ENCODE results near the gene PIP4K2A. TPM values are rescaled to one million over a fixed set of nuclear protein-coding genes. Genes with fewer than 3 reads are reported as not detected.

The PIP4K2A gene
- total RNA-seq, 6 experiments from 2014 or later = 50.1 to 67.9 (median 58.9) TPM

DNA sequence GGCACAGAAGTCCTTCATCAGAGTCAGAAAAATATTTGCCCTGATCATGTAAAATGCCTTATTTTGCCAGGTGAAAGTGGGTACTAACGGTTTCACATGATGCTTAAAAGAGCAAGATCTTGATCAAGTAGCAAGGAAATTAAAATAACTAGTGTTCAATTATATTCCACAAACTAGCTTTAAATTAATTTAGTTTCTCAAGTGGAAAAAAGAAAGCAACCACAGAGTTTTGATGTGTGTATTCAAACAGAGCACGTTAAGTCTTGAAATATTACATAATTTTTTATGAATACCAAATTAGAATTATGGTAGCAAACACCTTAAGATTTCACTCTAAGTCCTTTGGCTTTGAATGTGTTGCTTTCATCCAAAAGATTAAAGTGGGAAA is 47.3 kb downstream of the PIP4K2A start:
- DNase-seq = no peak
- Mint-ChIP-seq H3K4me1 (ENCODE audit: low read depth) (peaks cover 39% of the 10 kb centered on the region), H3K4me3 (no peak overlapping the region), H3K36me3 (ENCODE audit: low read depth) (no peaks in the 10 kb centered on the region), H3K27me3 (ENCODE audit: insufficient read depth) (no peaks in the 10 kb centered on the region), H3K9me3 (no peaks in the 10 kb centered on the region), H3K27ac (no peak overlapping the region)
- TF ChIP-seq, protein P1, sequence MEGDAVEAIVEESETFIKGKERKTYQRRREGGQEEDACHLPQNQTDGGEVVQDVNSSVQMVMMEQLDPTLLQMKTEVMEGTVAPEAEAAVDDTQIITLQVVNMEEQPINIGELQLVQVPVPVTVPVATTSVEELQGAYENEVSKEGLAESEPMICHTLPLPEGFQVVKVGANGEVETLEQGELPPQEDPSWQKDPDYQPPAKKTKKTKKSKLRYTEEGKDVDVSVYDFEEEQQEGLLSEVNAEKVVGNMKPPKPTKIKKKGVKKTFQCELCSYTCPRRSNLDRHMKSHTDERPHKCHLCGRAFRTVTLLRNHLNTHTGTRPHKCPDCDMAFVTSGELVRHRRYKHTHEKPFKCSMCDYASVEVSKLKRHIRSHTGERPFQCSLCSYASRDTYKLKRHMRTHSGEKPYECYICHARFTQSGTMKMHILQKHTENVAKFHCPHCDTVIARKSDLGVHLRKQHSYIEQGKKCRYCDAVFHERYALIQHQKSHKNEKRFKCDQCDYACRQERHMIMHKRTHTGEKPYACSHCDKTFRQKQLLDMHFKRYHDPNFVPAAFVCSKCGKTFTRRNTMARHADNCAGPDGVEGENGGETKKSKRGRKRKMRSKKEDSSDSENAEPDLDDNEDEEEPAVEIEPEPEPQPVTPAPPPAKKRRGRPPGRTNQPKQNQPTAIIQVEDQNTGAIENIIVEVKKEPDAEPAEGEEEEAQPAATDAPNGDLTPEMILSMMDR (IDR thresholded peaks at IDR 0.05) = no peak

DNA sequence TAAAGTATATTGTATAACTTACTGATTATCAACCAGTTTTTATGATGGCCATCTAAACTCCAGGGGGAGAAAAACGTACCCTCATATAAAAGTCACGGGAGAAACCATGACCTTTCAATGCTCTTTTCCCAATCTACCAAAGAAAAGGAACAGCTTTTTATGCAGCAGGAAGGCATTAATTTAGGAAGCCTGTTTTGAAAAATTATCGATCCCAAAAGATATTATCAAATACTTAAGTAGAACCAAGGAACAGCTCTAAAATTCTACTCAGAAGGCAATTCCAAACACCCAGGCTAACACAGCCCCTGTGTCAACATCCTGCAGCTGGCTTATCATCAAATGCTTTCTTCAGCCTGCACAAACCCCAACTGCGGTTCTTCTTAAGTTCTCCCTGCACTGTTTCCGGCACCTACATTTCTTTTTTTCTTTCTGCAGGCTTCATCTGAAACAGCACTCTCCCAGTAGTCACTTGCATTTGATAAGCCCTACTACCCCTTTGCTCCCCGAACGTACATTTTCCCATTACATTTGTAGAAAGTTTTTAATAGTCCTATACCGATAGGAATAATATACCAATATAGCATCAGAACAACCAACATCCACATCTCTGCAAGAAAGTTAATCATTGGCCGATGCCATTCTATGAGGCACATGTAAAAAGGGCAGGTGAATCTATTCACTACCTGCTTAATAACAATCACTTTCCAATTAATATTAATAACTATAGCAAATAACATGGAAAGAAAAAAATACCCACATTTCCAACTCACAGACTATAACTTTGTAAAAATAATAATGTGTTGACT is 47.9 kb downstream of the PIP4K2A start:
- Mint-ChIP-seq H3K4me3 (no peak overlapping the region), H3K27me3 (ENCODE audit: insufficient read depth) (no peaks in the 10 kb centered on the region), H3K27ac (no peak overlapping the region), H3K36me3 (ENCODE audit: low read depth) (no peaks in the 10 kb centered on the region), H3K9me3 (no peaks in the 10 kb centered on the region), H3K4me1 (ENCODE audit: low read depth) (peaks cover 39% of the 10 kb centered on the region)
- DNase-seq = no peak
- TF ChIP-seq, protein P1 (IDR thresholded peaks at IDR 0.05) = no peak

DNA sequence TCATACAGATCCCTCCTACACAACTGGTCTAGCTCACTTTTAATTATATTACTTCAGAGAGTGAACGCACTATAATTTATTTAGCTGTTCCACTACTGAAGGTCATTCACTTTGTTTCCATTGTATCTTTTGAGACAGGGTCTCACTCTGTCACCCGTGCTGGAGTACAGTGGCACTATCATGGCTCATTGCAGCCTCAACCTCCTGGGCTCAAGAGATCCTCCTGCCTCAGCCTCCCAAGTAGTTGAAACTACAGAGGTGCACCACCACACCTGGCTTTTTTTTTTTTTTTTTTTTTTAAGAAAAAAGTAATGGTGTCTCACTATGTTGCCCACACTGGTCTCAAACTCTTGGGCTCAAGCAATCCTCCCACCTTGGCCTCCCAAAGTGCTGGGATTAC is 49.0 kb downstream of the PIP4K2A start:
- H3K4me1 Mint-ChIP-seq (ENCODE audit: low read depth) = peaks cover 43% of the 10 kb centered on the region
- H3K9me3 Mint-ChIP-seq = no peaks in the 10 kb centered on the region
- TF ChIP-seq, protein P1 (IDR thresholded peaks at IDR 0.05) = no peak
- DNase-seq = no peak
- H3K4me3 Mint-ChIP-seq = no peak overlapping the region
- H3K36me3 Mint-ChIP-seq (ENCODE audit: low read depth) = no peaks in the 10 kb centered on the region
- no peak overlapping the region for H3K27ac Mint-ChIP-seq
- H3K27me3 Mint-ChIP-seq (ENCODE audit: insufficient read depth) = no peaks in the 10 kb centered on the region

DNA sequence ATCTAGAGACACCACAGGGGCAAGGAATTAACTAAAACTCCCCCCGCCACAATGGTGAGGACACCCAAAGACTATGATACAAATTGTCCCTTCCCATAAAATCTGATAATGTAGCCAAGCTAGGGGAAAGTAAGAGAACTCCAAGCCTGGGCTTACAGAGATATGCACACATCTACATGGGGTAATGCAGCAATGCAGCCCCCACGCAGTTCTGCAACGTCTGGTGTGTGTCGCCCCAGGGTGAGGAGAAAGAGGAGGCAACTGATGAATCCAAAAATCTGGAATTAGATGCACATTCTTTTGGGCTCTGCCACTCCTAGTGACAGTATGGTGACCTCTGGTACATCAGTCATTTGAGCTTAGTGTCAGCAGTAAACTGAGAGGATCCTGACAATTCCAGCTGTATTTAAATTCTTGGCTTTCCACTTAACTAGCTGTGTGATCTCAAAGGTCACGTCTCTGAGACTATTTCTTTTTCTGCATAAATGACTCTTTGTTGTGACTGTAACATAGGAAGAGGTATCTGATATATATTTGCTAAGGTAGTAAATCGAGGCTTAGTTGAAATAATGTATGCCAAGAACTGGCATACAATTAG is 51.5 kb downstream of the PIP4K2A start:
- no peaks in the 10 kb centered on the region for H3K9me3 Mint-ChIP-seq
- H3K27ac Mint-ChIP-seq = no peak overlapping the region
- no peak for DNase-seq
- H3K27me3 Mint-ChIP-seq (ENCODE audit: insufficient read depth) = no peaks in the 10 kb centered on the region
- TF ChIP-seq, protein P1 (IDR thresholded peaks at IDR 0.05) = no peak
- H3K4me3 Mint-ChIP-seq = no peak overlapping the region
- H3K36me3 Mint-ChIP-seq (ENCODE audit: low read depth) = no peaks in the 10 kb centered on the region
- peaks cover 61% of the 10 kb centered on the region for H3K4me1 Mint-ChIP-seq (ENCODE audit: low read depth)

DNA sequence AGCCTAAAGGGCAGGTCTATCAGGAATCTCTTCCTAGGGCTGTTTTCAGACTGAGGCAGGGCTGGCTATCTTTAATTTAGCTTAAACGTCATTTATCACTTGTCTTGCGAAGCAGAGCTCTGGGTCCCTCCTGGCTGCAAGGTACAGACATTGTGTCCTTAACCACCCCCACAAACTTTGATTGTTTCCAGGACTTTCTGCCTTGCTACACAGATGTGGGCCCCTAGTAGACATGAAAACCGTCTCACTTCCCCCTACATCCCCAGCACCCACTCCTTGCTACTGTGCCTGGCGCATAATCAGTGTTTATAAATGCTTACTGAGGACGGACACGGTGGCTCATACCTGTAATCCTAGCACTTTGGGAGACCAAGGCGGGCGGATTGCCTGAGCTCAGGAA is 54.5 kb downstream of the PIP4K2A start:
- Mint-ChIP-seq H3K9me3 (no peaks in the 10 kb centered on the region), H3K4me3 (no peak overlapping the region), H3K4me1 (ENCODE audit: low read depth) (peaks cover 79% of the 10 kb centered on the region), H3K27me3 (ENCODE audit: insufficient read depth) (no peaks in the 10 kb centered on the region), H3K36me3 (ENCODE audit: low read depth) (peaks cover 15% of the 10 kb centered on the region), H3K27ac (peak overlapping the region; percentile 51)
- TF ChIP-seq, protein P1 (IDR thresholded peaks at IDR 0.05) = no peak
- DNase-seq = no peak
